ENCODE data around the gene CCDC7. TPM values are rescaled to one million over a fixed set of nuclear protein-coding genes. Genes with fewer than 3 reads are reported as not detected.

The CCDC7 gene
- total RNA-seq, 1 experiment from 2014 or later = 4.0 TPM

DNA sequence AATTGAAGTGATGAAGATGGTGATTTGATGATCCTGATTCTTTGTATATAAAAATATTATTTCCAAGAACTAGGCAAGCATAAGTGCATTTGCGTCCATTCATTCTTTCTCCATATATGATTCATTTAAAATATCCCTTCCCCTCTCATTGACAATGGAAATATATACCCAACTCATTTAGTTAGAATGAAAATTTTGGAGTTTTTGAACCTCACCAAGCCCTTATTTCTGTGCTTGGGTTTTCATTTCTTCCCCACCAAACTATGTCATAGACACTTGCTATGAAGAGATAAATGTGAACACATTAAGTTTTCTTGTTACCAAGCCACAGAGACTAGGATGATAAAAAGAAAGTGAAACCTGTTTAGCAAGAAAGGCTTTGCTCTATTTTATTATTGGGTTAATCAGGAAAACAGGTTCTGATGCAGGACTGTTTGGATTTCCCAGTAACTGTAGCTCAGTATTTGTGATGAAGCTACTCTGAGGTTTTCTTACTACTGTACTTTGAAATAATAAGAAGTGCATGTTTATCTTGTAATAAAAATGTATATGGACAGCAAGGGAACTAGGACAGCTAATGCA, 443.8 kb downstream of the CCDC7 start:
- H4K20me1 ChIP-seq (ENCODE audit: insufficient read depth) = no peaks in the 10 kb centered on the region
- no peaks in the 10 kb centered on the region for H3K79me2 ChIP-seq (ENCODE audit: insufficient read depth, low read length)
- H3K9me3 ChIP-seq (ENCODE audit: control insufficient read depth in 1 of 2, insufficient read depth in 1 of 2, low read depth in 1 of 2, low read length in 2 of 2) = no peaks in the 10 kb centered on the region
- TF ChIP-seq EGR1 (IDR thresholded peaks at IDR 0.05; ENCODE audit: low read depth) (no peak), SRF (IDR thresholded peaks at IDR 0.05; ENCODE audit: low read depth) (no peak), SP1 (IDR thresholded peaks at IDR 0.05; ENCODE audit: low read depth) (no peak), FOSL1 (IDR thresholded peaks at IDR 0.05; ENCODE audit: low read depth) (no peak), ZFX (IDR thresholded peaks at IDR 0.05) (no peak), ZNF274 (IDR thresholded peaks at IDR 0.05; ENCODE audit: low read depth, low read length) (no peak), CBX3 (IDR thresholded peaks at IDR 0.05; ENCODE audit: low read depth) (no peak), ELF1 (IDR thresholded peaks at IDR 0.05; ENCODE audit: borderline replicate concordance, low read depth) (no peak), CEBPB (IDR thresholded peaks at IDR 0.05; ENCODE audit: low read depth) (no peak), YY1 (IDR thresholded peaks at IDR 0.05; ENCODE audit: extremely low read depth, insufficient replicate concordance, low read depth, low read length) (no peak), RAD21 (IDR thresholded peaks at IDR 0.05; ENCODE audit: low read depth) (no peak), SIN3A (IDR thresholded peaks at IDR 0.05; ENCODE audit: low read depth) (no peak), TCF7L2 (IDR thresholded peaks at IDR 0.05; ENCODE audit: borderline replicate concordance, extremely low read depth, insufficient read depth, insufficient read length) (no peak), EZH2 (IDR thresholded peaks at IDR 0.05) (no peak), POLR2A (IDR thresholded peaks at IDR 0.05; ENCODE audit: borderline replicate concordance, extremely low read depth, insufficient read depth, insufficient read length) (no peak)
- TF ChIP-seq, protein P1, sequence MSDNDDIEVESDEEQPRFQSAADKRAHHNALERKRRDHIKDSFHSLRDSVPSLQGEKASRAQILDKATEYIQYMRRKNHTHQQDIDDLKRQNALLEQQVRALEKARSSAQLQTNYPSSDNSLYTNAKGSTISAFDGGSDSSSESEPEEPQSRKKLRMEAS (IDR thresholded peaks at IDR 0.05) = no peak
- TF ChIP-seq, protein P2, sequence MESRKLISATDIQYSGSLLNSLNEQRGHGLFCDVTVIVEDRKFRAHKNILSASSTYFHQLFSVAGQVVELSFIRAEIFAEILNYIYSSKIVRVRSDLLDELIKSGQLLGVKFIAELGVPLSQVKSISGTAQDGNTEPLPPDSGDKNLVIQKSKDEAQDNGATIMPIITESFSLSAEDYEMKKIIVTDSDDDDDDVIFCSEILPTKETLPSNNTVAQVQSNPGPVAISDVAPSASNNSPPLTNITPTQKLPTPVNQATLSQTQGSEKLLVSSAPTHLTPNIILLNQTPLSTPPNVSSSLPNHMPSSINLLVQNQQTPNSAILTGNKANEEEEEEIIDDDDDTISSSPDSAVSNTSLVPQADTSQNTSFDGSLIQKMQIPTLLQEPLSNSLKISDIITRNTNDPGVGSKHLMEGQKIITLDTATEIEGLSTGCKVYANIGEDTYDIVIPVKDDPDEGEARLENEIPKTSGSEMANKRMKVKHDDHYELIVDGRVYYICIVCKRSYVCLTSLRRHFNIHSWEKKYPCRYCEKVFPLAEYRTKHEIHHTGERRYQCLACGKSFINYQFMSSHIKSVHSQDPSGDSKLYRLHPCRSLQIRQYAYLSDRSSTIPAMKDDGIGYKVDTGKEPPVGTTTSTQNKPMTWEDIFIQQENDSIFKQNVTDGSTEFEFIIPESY (IDR thresholded peaks at IDR 0.05; ENCODE audit: extremely low read depth, insufficient replicate concordance, low read length) = no peak
- TF ChIP-seq, protein P3, sequence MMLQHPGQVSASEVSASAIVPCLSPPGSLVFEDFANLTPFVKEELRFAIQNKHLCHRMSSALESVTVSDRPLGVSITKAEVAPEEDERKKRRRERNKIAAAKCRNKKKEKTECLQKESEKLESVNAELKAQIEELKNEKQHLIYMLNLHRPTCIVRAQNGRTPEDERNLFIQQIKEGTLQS (IDR thresholded peaks at IDR 0.05) = no peak
- TF ChIP-seq, protein P4, sequence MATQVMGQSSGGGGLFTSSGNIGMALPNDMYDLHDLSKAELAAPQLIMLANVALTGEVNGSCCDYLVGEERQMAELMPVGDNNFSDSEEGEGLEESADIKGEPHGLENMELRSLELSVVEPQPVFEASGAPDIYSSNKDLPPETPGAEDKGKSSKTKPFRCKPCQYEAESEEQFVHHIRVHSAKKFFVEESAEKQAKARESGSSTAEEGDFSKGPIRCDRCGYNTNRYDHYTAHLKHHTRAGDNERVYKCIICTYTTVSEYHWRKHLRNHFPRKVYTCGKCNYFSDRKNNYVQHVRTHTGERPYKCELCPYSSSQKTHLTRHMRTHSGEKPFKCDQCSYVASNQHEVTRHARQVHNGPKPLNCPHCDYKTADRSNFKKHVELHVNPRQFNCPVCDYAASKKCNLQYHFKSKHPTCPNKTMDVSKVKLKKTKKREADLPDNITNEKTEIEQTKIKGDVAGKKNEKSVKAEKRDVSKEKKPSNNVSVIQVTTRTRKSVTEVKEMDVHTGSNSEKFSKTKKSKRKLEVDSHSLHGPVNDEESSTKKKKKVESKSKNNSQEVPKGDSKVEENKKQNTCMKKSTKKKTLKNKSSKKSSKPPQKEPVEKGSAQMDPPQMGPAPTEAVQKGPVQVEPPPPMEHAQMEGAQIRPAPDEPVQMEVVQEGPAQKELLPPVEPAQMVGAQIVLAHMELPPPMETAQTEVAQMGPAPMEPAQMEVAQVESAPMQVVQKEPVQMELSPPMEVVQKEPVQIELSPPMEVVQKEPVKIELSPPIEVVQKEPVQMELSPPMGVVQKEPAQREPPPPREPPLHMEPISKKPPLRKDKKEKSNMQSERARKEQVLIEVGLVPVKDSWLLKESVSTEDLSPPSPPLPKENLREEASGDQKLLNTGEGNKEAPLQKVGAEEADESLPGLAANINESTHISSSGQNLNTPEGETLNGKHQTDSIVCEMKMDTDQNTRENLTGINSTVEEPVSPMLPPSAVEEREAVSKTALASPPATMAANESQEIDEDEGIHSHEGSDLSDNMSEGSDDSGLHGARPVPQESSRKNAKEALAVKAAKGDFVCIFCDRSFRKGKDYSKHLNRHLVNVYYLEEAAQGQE (IDR thresholded peaks at IDR 0.05; ENCODE audit: low read depth) = no peak
- no peak overlapping the region for H3K4me2 ChIP-seq (ENCODE audit: low read length)
- ChIA-PET RAD21 (ENCODE audit: low non-redundant PET in 1 of 2, low total read pairs in 2 of 2, uncharacterized antibody in 2 of 2, unreplicated experiment in 2 of 2) (no interaction called here), CTCF (no interaction called here), POLR2A (no interaction called here)
- ATAC-seq (no peak), DNase-seq (ENCODE audit: low read depth, low spot score) (no peak)
- H3K9me2 ChIP-seq (ENCODE audit: insufficient read depth) = no peaks in the 10 kb centered on the region
- BruUV-seq (replicated peaks) = no TSS peak
- no peaks in the 10 kb centered on the region for H3K27me3 ChIP-seq (ENCODE audit: insufficient read depth, low read length)
- no peaks in the 10 kb centered on the region for H3K36me3 ChIP-seq (ENCODE audit: control insufficient read depth in 1 of 2, insufficient read depth in 2 of 2, low read length in 2 of 2)
- H2AFZ ChIP-seq (ENCODE audit: low read depth, low read length, poor library complexity, severe bottlenecking) = no peak overlapping the region
- H3K9ac ChIP-seq (ENCODE audit: low read length) = no peak overlapping the region
- H3K4me1 ChIP-seq (ENCODE audit: control insufficient read depth in 1 of 2, insufficient read depth in 2 of 2, low read length in 2 of 2) = no peaks in the 10 kb centered on the region
- intact Hi-C loops (cut with micrococcal nuclease) = no loop called here
- H3K4me3 ChIP-seq (replicated peaks in 1 of 2; ENCODE audit: low read depth in 1 of 2, low read length in 2 of 2) = no peak overlapping the region
- H3K27ac ChIP-seq (ENCODE audit: low read depth, low read length) = no peak overlapping the region
